Heart left ventricle (tissue), 16 donors: Measurements from ENCODE around the gene COL2A1. TPM values are rescaled to one million over a fixed set of nuclear protein-coding genes. Genes with fewer than 3 reads are reported as not detected.

Source experiments
- ATAC-seq, 4 donors: fragments of 200-7000 bp; cut with Tn5 transposase; one replicate each; pipeline ENCODE4 v1.9.1; 2020 to 2022; ENCODE audit warnings: moderate library complexity in 4 of 4, mild to moderate bottlenecking in 3 of 4, moderate number of reproducible peaks in 1 of 4
- DNase-seq, 5 donors: peaks; one replicate each; pipeline ENCODE4 v3.0.0-alpha.2; 2020
- H3K27ac ChIP-seq, 12 donors: fragments of 200-600 bp; sonication (generic) in 4 of 12; one replicate each; pipeline versions ENCODE4 v1.5.0 to v1.8.0; 2016 to 2022; ENCODE audit warnings: mild to moderate bottlenecking in 2 of 12
- H3K27me3 ChIP-seq, 9 donors: fragments of 200-600 bp; sonication (generic) in 2 of 9; one replicate each; pipeline versions ENCODE4 v1.5.1 to v1.8.0; 2016 to 2022; ENCODE audit warnings: mild to moderate bottlenecking in 3 of 9
- H3K36me3 ChIP-seq, 9 donors: fragments of 200-600 bp; sonication (generic) in 2 of 9; one replicate each; pipeline versions ENCODE4 v1.5.0 to v1.8.0; 2018 to 2022; ENCODE audit warnings: mild to moderate bottlenecking in 2 of 9
- H3K4me1 ChIP-seq, 12 donors: fragments of 200-600 bp; sonication (generic) in 4 of 12; one replicate each; pipeline versions ENCODE4 v1.5.0 to v1.8.0; 2016 to 2022; ENCODE audit warnings: mild to moderate bottlenecking in 3 of 12
- H3K4me3 ChIP-seq, 12 donors: fragments of 200-600 bp; sonication (generic) in 4 of 12; one replicate each; pipeline versions ENCODE4 v1.5.0 to v1.8.0; 2017 to 2022; ENCODE audit warnings: mild to moderate bottlenecking in 9 of 12, moderate library complexity in 4 of 12
- H3K9me3 ChIP-seq, 12 donors: fragments of 200-600 bp; sonication (generic) in 4 of 12; one replicate each; pipeline versions ENCODE4 v1.5.0 to v1.8.0; 2016 to 2022; ENCODE audit warnings: mild to moderate bottlenecking in 1 of 12
- CTCF ChIP-seq, 12 donors: fragments of 200-600 bp; sonication (generic) in 4 of 12; IDR thresholded peaks; one replicate each; pipeline versions ENCODE4 v1.5.0 to v1.8.0; 2018 to 2022; ENCODE audit warnings: antibody characterized with exemption in 12 of 12, mild to moderate bottlenecking in 5 of 12
- POLR2A ChIP-seq, 2 donors: fragments of 450-650 bp; IDR thresholded peaks; one replicate each; pipeline ENCODE4 v1.6.1; 2017; ENCODE audit warnings: antibody characterized with exemption in 2 of 2, mild to moderate bottlenecking in 2 of 2, moderate library complexity in 2 of 2
- WGBS, 4 donors: extraction: QIAGEN DNeasy Blood & Tissue Kit in 2 of 4; methylation state at CpG; one replicate each; pipeline versions ENCODE4 v1.1.5 to v1.1.7; 2013 to 2018; 5-methylcytosine and 5-hydroxymethylcytosine counted together
- intact Hi-C, 10 donors: fragments of 100-400 bp; cut with DNase I; formaldehyde crosslinking; loops; one replicate each; pipeline versions ENCODE4 v1.11.1 to v1.14.2; 2022
- polyA plus RNA-seq, 2 donors: library from polyadenylated mRNA; stranded (reverse); fragments of 200-250 nt; gene quantifications; one replicate each; pipeline ENCODE4 v1.2.3, GENCODE V29; 2013
- total RNA-seq, 9 donors: library from RNA; depleted of rRNA in 2 of 9; stranded (reverse); fragments of >200 nt in 2 of 9; fragmentation: NEBNext Ultra II Directional in 3 of 9; extraction: Animal tissue kit (Norgen Biotek cat#: 25700) in 3 of 9; gene quantifications; one replicate each; pipeline versions ENCODE4 v1.1.0 to v1.2.4, GENCODE V29; 2016 to 2023
- donor health status: ischemic (EF 13 %, LVEDD 7.1; RV severe dilation, severe dysfunction).
- donor health status: healthy with polysubstance abuse.
- donor health status: DM: no; HTN: yes; CAD: no.
- donor health status: DM: no; HTN: no; CAD: no.
- donor health status: ischemic (EF 25% LVEDD 6.9; RV normal size, moderate dysfunction).
- donor health status: ischemic (EF 25% LVEDD 5.7; RV mildly dilated, moderate dysfunction).
- donor health status: healthy.
- donor health status: DM: yes; HTN: yes; CAD: no.
- donor health status: ischemic (EF 35%, LVEDD 5.7; RV mildly dilated, moderate dysfunction).
- donor health status: nonischemic (EF 11% LVEDD 7.7; RV severe dilation, severe dysfunction).
- donor health status: DM: yes; HTN: yes; CAD: no.
- donor health status: PGD.
- donor health status: ischemic (EF 29% LVEDD 5.4; RV normal size, mild dysfunction).
- donor health status: nonischemic (EF 23%, LVEDD 6.1; RV moderate dilation, normal function).

Gene COL2A1
- total and polyA plus RNA-seq, 11 donors, result 0.04 to 0.39 (median 0.05) TPM; not detected in 8

- Histone ChIP-seq H3K36me3 (no peaks in the 10 kb centered on the region), H3K27me3 (peaks cover 0 to 44% (median 4%) of the 10 kb centered on the region in 9 donors), H3K27ac (no peak overlapping the region), H3K9me3 (no peaks in the 10 kb centered on the region), H3K4me1 (peaks cover 0 to 27% (median 18%) of the 10 kb centered on the region in 12 donors), H3K4me3 (no peak overlapping the region)
- ATAC-seq, result no peak
- TF ChIP-seq POLR2A (IDR thresholded peaks at IDR 0.05) (no peak), CTCF (IDR thresholded peaks at IDR 0.05) (no peak)
- DNase-seq, result no peak
- intact Hi-C loops, result no loop called here
- WGBS, 4 donors, result 59 to 85% (median 72%) methylated on average over 3 of the region's 3 CpGs
These were observed 7.0 kb downstream of the COL2A1 start for GRCh38 chr12:47997321-47997720.

DNA sequence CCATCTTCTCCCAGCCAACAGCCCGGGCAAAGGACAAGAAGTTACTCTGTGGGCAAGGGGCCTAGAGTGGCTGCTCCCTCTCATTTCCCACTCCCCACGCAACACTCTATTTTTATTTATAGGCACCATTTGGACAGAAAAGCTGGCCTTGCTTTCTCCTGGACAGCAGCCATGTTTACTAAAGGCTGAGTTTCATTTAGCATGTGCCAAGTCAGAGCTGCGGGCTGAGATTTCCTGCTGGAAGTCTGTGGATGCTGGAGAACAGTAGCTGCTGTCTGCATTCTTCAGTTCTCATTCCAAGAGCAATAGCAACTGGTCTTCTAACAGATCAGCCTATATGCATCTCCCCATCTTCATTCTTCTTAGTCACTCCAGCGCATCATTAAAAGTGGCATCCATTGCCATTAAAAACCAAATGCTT, 8.3 kb downstream of the COL2A1 start:
- no peak overlapping the region for H3K4me3 ChIP-seq
- peaks cover 0 to 20% (median 9%) of the 10 kb centered on the region in 12 donors for H3K4me1 ChIP-seq
- intact Hi-C loops, result no loop called here
- 21 to 33% (median 25%) methylated on average over 4 of the region's 4 CpGs for WGBS, 4 donors
- TF ChIP-seq CTCF (IDR thresholded peaks at IDR 0.05), result no peak
- no peak for TF ChIP-seq POLR2A (IDR thresholded peaks at IDR 0.05)
- no peak for DNase-seq
- no peaks in the 10 kb centered on the region for H3K9me3 ChIP-seq
- no peaks in the 10 kb centered on the region for H3K36me3 ChIP-seq
- ATAC-seq, result peak in 3 of 4 donors; percentile 8 to 48 (median 21)
- H3K27me3 ChIP-seq, result peaks cover 0 to 32% (median 0%) of the 10 kb centered on the region in 9 donors
- no peak overlapping the region for H3K27ac ChIP-seq

GRCh38 chr12:47993491-47993890, 10.8 kb downstream of the COL2A1 start:
- Histone ChIP-seq H3K4me3 (no peak overlapping the region), H3K27ac (no peak overlapping the region), H3K9me3 (no peaks in the 10 kb centered on the region), H3K36me3 (no peaks in the 10 kb centered on the region), H3K27me3 (peaks cover 0 to 12% (median 0%) of the 10 kb centered on the region in 9 donors), H3K4me1 (peaks cover 0 to 16% (median 8%) of the 10 kb centered on the region in 12 donors)
- no peak for ATAC-seq
- TF ChIP-seq POLR2A (IDR thresholded peaks at IDR 0.05), result no peak
- TF ChIP-seq CTCF (IDR thresholded peaks at IDR 0.05), result no peak
- 94 to 100% (median 96%) methylated on average over 5 of the region's 5 CpGs for WGBS, 4 donors
- intact Hi-C loops, result no loop called here
- DNase-seq, result no peak

DNA sequence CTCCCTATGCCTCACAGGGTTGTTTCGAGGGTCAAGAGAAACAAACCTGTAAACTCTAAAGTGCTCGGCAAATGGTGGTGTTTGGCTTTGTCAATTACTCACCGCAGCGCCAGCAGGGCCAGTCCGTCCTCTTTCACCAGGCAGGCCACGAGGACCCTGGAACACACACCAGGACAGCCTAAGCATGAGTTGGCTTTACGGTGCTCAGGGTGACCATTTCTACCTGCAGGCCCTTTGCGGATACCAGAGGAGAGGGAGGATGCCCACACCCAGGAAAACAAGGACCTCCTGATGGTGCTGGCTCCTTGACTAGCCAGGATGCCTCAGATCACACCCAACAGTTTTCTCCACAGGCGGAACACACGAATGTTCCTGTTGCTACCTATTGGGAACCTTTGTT, 11.5 kb downstream of the COL2A1 start:
- Histone ChIP-seq H3K9me3 (no peaks in the 10 kb centered on the region), H3K36me3 (no peaks in the 10 kb centered on the region), H3K4me1 (peaks cover 0 to 16% (median 8%) of the 10 kb centered on the region in 12 donors), H3K27me3 (peaks cover 0 to 8% (median 0%) of the 10 kb centered on the region in 9 donors), H3K27ac (no peak overlapping the region), H3K4me3 (no peak overlapping the region)
- ATAC-seq, result no peak
- no peak for TF ChIP-seq POLR2A (IDR thresholded peaks at IDR 0.05)
- no peak for TF ChIP-seq CTCF (IDR thresholded peaks at IDR 0.05)
- intact Hi-C loops, result no loop called here
- no peak for DNase-seq
- WGBS, 4 donors, result 89 to 97% (median 96%) methylated on average over 6 to 10 of the region's 10 CpGs
